ENCODE results near the gene TMEM14C.
"Not testable (repeated sequence)": the region's sequence is repeated elsewhere in the genome, so short reads cannot be mapped to it uniquely, and the experiment has no call there.

TMEM14C gene

GRCh38 chr6:10692965-10693538, 29.8 kb upstream of the TMEM14C start:
- Histone ChIP-seq H3K4me3 (ENCODE audit: extremely low read depth, insufficient read depth, low read length, poor library complexity, severe bottlenecking) (peak overlapping the region; percentile 95), H3K9me3 (ENCODE audit: control insufficient read depth, low read length) (no peaks in the 10 kb centered on the region), H3K27ac (ENCODE audit: low read depth, low read length, severe bottlenecking) (no peak overlapping the region), H3K36me3 (ENCODE audit: control insufficient read depth, insufficient read depth, low read length) (peaks cover 19% of the 10 kb centered on the region), H3K4me1 (ENCODE audit: control insufficient read depth, insufficient read depth, low read length, poor library complexity, severe bottlenecking) (no peaks in the 10 kb centered on the region)
- WGBS, 2 experiments (ENCODE audit: insufficient coverage in 2 of 2) = 93% methylated on average over 7 to 8 of the region's 8 CpGs

DNA sequence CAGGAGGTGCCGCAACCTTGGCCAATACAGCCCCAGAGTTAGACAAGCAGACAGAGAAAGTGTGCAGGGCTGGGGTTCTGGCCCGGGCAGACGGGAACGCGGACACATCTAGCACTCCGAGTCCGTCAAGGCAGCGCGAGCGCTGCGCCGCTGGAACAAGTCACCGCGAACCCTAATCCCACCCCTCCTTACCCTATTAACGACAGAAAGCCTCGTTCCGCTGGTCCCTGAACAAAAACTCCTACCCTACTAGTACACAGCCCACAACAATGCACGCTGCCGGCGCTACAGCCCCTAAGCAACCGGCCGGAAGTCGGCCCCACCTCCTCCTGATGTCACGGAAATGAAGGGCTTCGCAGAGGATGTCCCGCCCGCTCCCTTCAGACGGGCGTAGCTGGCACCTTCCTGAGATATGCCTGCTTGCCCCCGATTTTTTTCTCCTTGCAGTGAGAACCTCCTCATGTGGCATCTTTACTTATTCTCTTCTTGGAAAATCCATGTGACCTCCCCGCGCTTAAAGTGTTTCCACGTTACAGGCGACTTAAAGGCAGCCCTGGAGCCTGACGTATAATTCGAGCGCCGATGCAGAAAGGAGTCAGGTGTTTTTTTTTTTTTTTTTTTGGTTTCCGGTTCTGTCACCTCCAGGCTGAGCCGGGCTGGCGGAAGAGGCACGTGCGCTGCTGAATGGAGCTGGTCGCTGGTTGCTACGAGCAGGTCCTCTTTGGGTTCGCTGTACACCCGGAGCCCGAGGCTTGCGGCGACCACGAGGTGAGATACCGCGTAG, 28.4 kb upstream of the TMEM14C start, which contains the start of the genes C6orf52 and PAK1IP1:
C6orf52 (minus strand) TSS at position 315 of the 784 bp plus-strand sequence. CDS start 7,066 bp downstream, outside the sequence.
PAK1IP1 (plus strand) TSS at position 671 of the 784 bp plus-strand sequence; CDS start at position 685, 14 bp downstream.
- no peaks in the 10 kb centered on the region for H3K9me3 ChIP-seq (ENCODE audit: control insufficient read depth, low read length)
- 0 to 1% methylated on average over 23 to 33 of the region's 53 CpGs for WGBS, 2 experiments (ENCODE audit: insufficient coverage in 2 of 2)
- no peaks in the 10 kb centered on the region for H3K4me1 ChIP-seq (ENCODE audit: control insufficient read depth, insufficient read depth, low read length, poor library complexity, severe bottlenecking)
- peak within 1 kb of the TSS; percentile 95 for H3K4me3 ChIP-seq (ENCODE audit: extremely low read depth, insufficient read depth, low read length, poor library complexity, severe bottlenecking)
- peaks cover 33% of the 10 kb centered on the region for H3K36me3 ChIP-seq (ENCODE audit: control insufficient read depth, insufficient read depth, low read length)
- peak within 1 kb of the TSS; percentile 97 for H3K27ac ChIP-seq (ENCODE audit: low read depth, low read length, severe bottlenecking)

DNA sequence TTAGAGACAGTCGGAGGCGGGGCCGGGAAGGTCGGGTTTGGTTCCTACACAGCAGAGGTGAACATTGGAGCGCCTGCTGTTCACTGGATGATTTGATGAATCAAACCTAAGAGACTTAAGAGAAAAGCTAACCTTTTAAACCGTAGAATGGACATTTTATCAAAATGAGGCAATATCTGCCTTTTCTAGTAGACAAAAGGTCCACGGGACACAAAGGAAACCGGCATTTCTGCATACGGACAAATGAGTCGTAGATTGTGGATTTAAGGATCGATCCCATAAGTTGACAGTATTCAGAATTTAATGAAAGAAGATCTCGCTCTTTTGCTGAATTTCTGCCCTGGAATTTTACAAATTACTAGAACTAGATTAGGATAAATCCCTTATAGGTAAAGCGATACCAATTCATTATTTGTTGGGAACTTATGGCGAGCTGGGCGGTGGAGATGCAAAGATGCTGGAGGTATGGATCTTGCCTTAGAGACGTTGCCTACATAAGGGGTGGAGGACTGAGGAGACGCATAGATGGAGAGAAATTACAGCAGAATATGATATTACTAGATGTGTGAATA, 27.7 kb upstream of the TMEM14C start:
- 0 to 3% methylated on average over 13 of the region's 17 CpGs for WGBS, 2 experiments (ENCODE audit: insufficient coverage in 2 of 2)
- Histone ChIP-seq H3K27ac (ENCODE audit: low read depth, low read length, severe bottlenecking) (peak overlapping the region; percentile 97), H3K4me3 (ENCODE audit: extremely low read depth, insufficient read depth, low read length, poor library complexity, severe bottlenecking) (peak overlapping the region; percentile 95), H3K9me3 (ENCODE audit: control insufficient read depth, low read length) (no peaks in the 10 kb centered on the region), H3K4me1 (ENCODE audit: control insufficient read depth, insufficient read depth, low read length, poor library complexity, severe bottlenecking) (no peaks in the 10 kb centered on the region), H3K36me3 (ENCODE audit: control insufficient read depth, insufficient read depth, low read length) (peaks cover 40% of the 10 kb centered on the region)

- no peak overlapping the region for H3K27ac ChIP-seq (ENCODE audit: low read depth, low read length, severe bottlenecking)
- H3K9me3 ChIP-seq (ENCODE audit: control insufficient read depth, low read length) = no peaks in the 10 kb centered on the region
- H3K4me1 ChIP-seq (ENCODE audit: control insufficient read depth, insufficient read depth, low read length, poor library complexity, severe bottlenecking) = no peaks in the 10 kb centered on the region
- H3K36me3 ChIP-seq (ENCODE audit: control insufficient read depth, insufficient read depth, low read length) = peaks cover 51% of the 10 kb centered on the region
- 88 to 96% methylated on average over 3 of the region's 4 CpGs for WGBS, 2 experiments (ENCODE audit: insufficient coverage in 2 of 2)
- no peak overlapping the region for H3K4me3 ChIP-seq (ENCODE audit: extremely low read depth, insufficient read depth, low read length, poor library complexity, severe bottlenecking)
Measured at GRCh38 chr6:10696655-10697054, 26.2 kb upstream of the TMEM14C start.

GRCh38 chr6:10713962-10714361, 8.9 kb upstream of the TMEM14C start:
- H3K4me3 ChIP-seq (ENCODE audit: extremely low read depth, insufficient read depth, low read length, poor library complexity, severe bottlenecking) = no peak overlapping the region

DNA sequence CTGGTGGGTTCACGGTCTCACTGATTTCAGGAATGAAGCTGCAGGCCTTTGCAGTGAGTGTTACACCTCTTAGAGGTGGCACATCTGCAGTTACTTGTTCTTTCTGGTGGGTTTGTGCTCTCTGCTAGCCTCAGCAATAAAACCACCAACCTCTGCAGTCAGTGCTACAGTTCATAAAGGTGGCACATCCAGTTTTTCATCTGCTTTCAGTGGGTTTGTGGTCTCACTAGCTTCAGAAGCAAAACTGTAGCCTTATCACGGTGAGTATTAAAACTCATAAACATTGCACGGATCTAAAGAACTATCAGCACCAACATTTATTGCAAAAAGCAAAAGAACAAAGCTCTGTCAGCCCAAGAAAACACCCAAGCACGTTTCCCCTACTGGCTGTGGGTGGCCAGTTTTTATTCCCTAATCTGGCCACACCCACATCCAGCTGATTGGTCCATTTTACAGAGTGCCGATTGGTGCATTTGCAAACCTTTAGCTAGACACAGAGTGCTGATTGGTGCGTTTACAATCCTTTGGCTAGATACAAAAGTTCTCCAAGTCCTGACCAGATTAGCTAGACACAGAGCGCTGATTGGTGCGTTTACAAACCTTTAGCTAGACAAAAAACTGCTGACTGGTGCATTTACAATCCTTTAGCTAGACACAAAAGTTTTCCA, 3.4 kb upstream of the TMEM14C start:
- H3K9me3 ChIP-seq (ENCODE audit: control insufficient read depth, low read length) = peaks cover 13% of the 10 kb centered on the region
- H3K4me1 ChIP-seq (ENCODE audit: control insufficient read depth, insufficient read depth, low read length, poor library complexity, severe bottlenecking) = peaks cover 10% of the 10 kb centered on the region
- H3K4me3 ChIP-seq (ENCODE audit: extremely low read depth, insufficient read depth, low read length, poor library complexity, severe bottlenecking) = no peak overlapping the region
- peaks cover 3% of the 10 kb centered on the region for H3K36me3 ChIP-seq (ENCODE audit: control insufficient read depth, insufficient read depth, low read length)
- H3K27ac ChIP-seq (ENCODE audit: low read depth, low read length, severe bottlenecking) = no peak overlapping the region
- 89 to 97% methylated on average over 7 of the region's 8 CpGs for WGBS, 2 experiments (ENCODE audit: insufficient coverage in 2 of 2)

More at GRCh38 chr6:10713962-10714361, 8.9 kb upstream of the TMEM14C start:
- H3K27ac ChIP-seq (ENCODE audit: low read depth, low read length, severe bottlenecking) = no peak overlapping the region
- no peaks in the 10 kb centered on the region for H3K4me1 ChIP-seq (ENCODE audit: control insufficient read depth, insufficient read depth, low read length, poor library complexity, severe bottlenecking)
- peaks cover 13% of the 10 kb centered on the region for H3K9me3 ChIP-seq (ENCODE audit: control insufficient read depth, low read length)
- peaks cover 8% of the 10 kb centered on the region for H3K36me3 ChIP-seq (ENCODE audit: control insufficient read depth, insufficient read depth, low read length)
- 93% methylated on average over 7 to 8 of the region's 8 CpGs for WGBS, 2 experiments (ENCODE audit: insufficient coverage in 2 of 2)

DNA sequence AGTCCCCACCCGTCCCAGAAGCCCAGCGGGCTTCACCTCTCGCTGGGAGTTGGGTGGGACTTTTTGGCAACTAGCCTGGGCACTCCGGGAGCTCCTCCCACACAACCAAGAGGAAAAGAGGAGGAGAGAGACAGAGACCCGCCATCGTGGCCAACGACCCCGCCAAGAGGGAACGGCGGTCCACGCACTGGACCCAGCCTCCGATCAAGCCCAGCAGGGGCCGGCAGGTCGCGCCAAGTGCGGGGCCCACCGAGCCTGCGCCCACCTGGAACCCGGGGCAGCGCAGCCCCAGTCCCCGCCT, 3.0 kb upstream of the TMEM14C start:
- WGBS, 2 experiments (ENCODE audit: insufficient coverage in 2 of 2) = 89 to 96% methylated on average over 15 to 17 of the region's 21 CpGs
- no peak overlapping the region for H3K27ac ChIP-seq (ENCODE audit: low read depth, low read length, severe bottlenecking)

GRCh38 chr6:10720265-10720959, 2.5 kb upstream of the TMEM14C start:
- no peak overlapping the region for H3K4me3 ChIP-seq (ENCODE audit: extremely low read depth, insufficient read depth, low read length, poor library complexity, severe bottlenecking)
- H3K36me3 ChIP-seq (ENCODE audit: control insufficient read depth, insufficient read depth, low read length) = peaks cover 12% of the 10 kb centered on the region
- peaks cover 13% of the 10 kb centered on the region for H3K9me3 ChIP-seq (ENCODE audit: control insufficient read depth, low read length)
- H3K27ac ChIP-seq (ENCODE audit: low read depth, low read length, severe bottlenecking) = no peak overlapping the region
- peaks cover 13% of the 10 kb centered on the region for H3K4me1 ChIP-seq (ENCODE audit: control insufficient read depth, insufficient read depth, low read length, poor library complexity, severe bottlenecking)
- WGBS, 2 experiments (ENCODE audit: insufficient coverage in 2 of 2) = 94 to 99% methylated on average over 38 to 46 of the region's 49 CpGs

More for the DNA sequence above, 3.0 kb upstream of the TMEM14C start:
- Histone ChIP-seq H3K4me1 (ENCODE audit: control insufficient read depth, insufficient read depth, low read length, poor library complexity, severe bottlenecking) (peaks cover 10% of the 10 kb centered on the region), H3K9me3 (ENCODE audit: control insufficient read depth, low read length) (peaks cover 13% of the 10 kb centered on the region), H3K4me3 (ENCODE audit: extremely low read depth, insufficient read depth, low read length, poor library complexity, severe bottlenecking) (no peak overlapping the region), H3K36me3 (ENCODE audit: control insufficient read depth, insufficient read depth, low read length) (peaks cover 8% of the 10 kb centered on the region)

GRCh38 chr6:10720960-10721849, 1.7 kb upstream of the TMEM14C start:
- Histone ChIP-seq H3K4me1 (ENCODE audit: control insufficient read depth, insufficient read depth, low read length, poor library complexity, severe bottlenecking) (peaks cover 16% of the 10 kb centered on the region), H3K9me3 (ENCODE audit: control insufficient read depth, low read length) (peaks cover 13% of the 10 kb centered on the region), H3K27ac (ENCODE audit: low read depth, low read length, severe bottlenecking) (peak overlapping the region; percentile 36), H3K36me3 (ENCODE audit: control insufficient read depth, insufficient read depth, low read length) (peaks cover 20% of the 10 kb centered on the region)
- H3K4me3 ChIP-seq (ENCODE audit: extremely low read depth, insufficient read depth, low read length, poor library complexity, severe bottlenecking) = not testable (repeated sequence)
- 96 to 98% methylated on average over 8 to 11 of the region's 17 CpGs for WGBS, 2 experiments (ENCODE audit: insufficient coverage in 2 of 2)

Data from mesodermal cell (in vitro differentiated cells).